ENCODE data around the gene RABL3.

The RABL3 gene

DNA sequence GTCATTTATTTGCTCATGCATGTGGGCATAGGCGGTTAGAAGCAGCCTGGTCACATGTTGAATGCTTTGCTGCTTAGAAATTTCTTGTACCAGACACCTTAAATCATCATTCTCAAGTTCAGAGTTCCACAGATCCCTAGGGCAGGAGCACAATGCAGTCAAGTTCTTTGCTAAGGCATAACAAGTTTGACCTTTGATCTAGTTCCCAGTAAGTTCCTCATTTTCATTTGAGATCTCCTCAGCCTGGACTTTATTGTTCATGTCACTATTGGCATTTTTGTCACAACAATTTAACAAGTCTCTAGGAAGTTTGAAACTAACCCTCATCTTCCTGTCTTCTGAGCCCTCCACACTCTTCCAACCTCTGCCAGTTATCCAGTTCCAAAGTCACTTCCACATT, 83.0 kb downstream of the RABL3 start:
- H3K4me3 ChIP-seq (ENCODE audit: low read depth, low read length), result no peak overlapping the region
- no peak for DNase-seq (ENCODE audit: low read depth)
- in situ Hi-C loops (cut with HindIII; ENCODE audit: low sequenced_read_pairs), result no loop called here
- TF ChIP-seq, protein P1, sequence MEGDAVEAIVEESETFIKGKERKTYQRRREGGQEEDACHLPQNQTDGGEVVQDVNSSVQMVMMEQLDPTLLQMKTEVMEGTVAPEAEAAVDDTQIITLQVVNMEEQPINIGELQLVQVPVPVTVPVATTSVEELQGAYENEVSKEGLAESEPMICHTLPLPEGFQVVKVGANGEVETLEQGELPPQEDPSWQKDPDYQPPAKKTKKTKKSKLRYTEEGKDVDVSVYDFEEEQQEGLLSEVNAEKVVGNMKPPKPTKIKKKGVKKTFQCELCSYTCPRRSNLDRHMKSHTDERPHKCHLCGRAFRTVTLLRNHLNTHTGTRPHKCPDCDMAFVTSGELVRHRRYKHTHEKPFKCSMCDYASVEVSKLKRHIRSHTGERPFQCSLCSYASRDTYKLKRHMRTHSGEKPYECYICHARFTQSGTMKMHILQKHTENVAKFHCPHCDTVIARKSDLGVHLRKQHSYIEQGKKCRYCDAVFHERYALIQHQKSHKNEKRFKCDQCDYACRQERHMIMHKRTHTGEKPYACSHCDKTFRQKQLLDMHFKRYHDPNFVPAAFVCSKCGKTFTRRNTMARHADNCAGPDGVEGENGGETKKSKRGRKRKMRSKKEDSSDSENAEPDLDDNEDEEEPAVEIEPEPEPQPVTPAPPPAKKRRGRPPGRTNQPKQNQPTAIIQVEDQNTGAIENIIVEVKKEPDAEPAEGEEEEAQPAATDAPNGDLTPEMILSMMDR (IDR thresholded peaks at IDR 0.05; ENCODE audit: low read depth, low read length, missing control alignments), result no peak

DNA sequence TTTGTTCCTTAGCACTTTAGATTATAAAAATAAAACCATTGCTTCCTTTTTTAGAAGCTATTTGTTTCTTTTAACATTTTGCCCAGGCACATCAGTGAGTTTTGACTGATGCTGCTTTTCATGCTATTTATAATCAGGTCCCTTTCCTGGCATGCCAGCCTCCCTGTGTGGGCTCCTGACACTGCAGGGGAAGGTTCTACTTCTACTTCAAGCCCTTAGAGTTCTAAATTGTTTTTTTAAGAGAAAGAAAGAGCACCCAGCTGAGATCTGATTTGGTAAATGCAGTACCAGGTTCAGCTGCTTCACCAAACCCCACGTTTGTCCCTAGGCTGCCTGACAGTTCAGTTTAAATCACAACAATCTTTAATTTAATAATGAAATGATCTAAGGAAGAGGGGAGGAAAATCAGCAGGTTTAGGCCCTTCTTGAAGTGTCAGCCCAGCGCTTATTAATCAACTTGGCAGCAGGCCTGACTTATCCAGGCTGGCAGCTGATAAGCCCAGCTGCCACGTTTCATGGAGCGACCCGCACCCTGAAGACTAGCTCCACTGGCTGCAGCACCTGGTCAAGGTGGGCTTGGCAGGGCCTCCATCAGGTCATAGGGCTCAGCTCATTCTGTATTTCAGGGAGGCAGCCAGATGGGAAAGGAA, 89.3 kb downstream of the RABL3 start:
- DNase-seq (ENCODE audit: low read depth), result no peak
- TF ChIP-seq, protein P1 (IDR thresholded peaks at IDR 0.05; ENCODE audit: low read depth, low read length, missing control alignments), result no peak
- in situ Hi-C loops (cut with HindIII; ENCODE audit: low sequenced_read_pairs), result no loop called here
- no peak overlapping the region for H3K4me3 ChIP-seq (ENCODE audit: low read depth, low read length)

- in situ Hi-C loops (cut with HindIII; ENCODE audit: low sequenced_read_pairs), result no loop called here
- no peak for DNase-seq (ENCODE audit: low read depth)
- TF ChIP-seq, protein P1 (IDR thresholded peaks at IDR 0.05; ENCODE audit: low read depth, low read length, missing control alignments), result no peak
Observed at GRCh38 chr3:120652281-120652680, 90.0 kb downstream of the RABL3 start.

GRCh38 chr3:120650311-120650710, 92.0 kb downstream of the RABL3 start:
- in situ Hi-C loops (cut with HindIII; ENCODE audit: low sequenced_read_pairs), result no loop called here
- no peak overlapping the region for H3K4me3 ChIP-seq (ENCODE audit: low read depth, low read length)
- TF ChIP-seq, protein P1 (IDR thresholded peaks at IDR 0.05; ENCODE audit: low read depth, low read length, missing control alignments), result no peak
- no peak for DNase-seq (ENCODE audit: low read depth)

More at GRCh38 chr3:120652281-120652680, 90.0 kb downstream of the RABL3 start:
- H3K4me3 ChIP-seq (ENCODE audit: low read depth, low read length), result no peak overlapping the region

DNA sequence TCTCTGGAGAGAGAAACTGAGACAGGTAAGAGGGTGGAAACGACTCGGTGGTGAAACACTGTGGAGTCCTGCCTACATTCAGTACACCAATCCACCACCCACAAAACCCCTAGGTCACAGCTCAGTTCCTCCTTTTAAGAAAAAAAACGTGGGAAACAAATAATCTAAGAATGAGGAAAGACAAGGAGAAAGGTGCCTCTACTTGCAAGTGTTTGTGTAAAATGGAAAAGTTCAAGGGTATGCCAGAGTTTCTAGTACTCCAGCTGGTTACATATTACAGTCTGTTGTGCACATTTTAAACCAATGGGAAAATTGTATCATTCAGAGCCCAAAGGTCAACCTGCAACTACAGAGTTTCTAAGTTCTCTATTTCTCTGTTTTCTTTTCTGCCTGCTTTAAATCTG, 92.5 kb downstream of the RABL3 start:
- no peak overlapping the region for H3K4me3 ChIP-seq (ENCODE audit: low read depth, low read length)
- TF ChIP-seq, protein P1 (IDR thresholded peaks at IDR 0.05; ENCODE audit: low read depth, low read length, missing control alignments), result no peak
- in situ Hi-C loops (cut with HindIII; ENCODE audit: low sequenced_read_pairs), result no loop called here
- no peak for DNase-seq (ENCODE audit: low read depth)

- in situ Hi-C loops (cut with HindIII; ENCODE audit: low sequenced_read_pairs), result no loop called here
- DNase-seq (ENCODE audit: low read depth), result no peak
Observed at GRCh38 chr3:120648290-120648689, 94.0 kb downstream of the RABL3 start.

More at GRCh38 chr3:120648290-120648689, 94.0 kb downstream of the RABL3 start:
- no peak overlapping the region for H3K4me3 ChIP-seq (ENCODE audit: low read depth, low read length)
- TF ChIP-seq, protein P1 (IDR thresholded peaks at IDR 0.05; ENCODE audit: low read depth, low read length, missing control alignments), result no peak
